ENCODE measurements around the gene CBLN3. TPM values are rescaled to one million over a fixed set of nuclear protein-coding genes. Genes with fewer than 3 reads are reported as not detected.
"Not testable (repeated sequence)": the region's sequence is repeated elsewhere in the genome, so short reads cannot be mapped to it uniquely, and the experiment has no call there.

Gene CBLN3
- 5.2 to 6.1 TPM (median 5.5 TPM) in 3 replicates for total RNA-seq
- long read RNA-seq, partial matches to known transcripts, result 0 of 4 reads
- long read RNA-seq, other reads (novel, unspliced or antisense), result 1 of 4 reads

GRCh38 chr14:24429395-24430142 lies at the start of gene CBLN3, which contains the start of gene KHNYN:
Gene CBLN3, minus strand, starts transcription at chr14:24429668. Its CDS starts 614 bp downstream, at chr14:24429054.
Gene KHNYN, plus strand, starts transcription at chr14:24429954. Its CDS starts 777 bp downstream, at chr14:24430731.
- peaks cover 3% of the 10 kb centered on the region for H3K9me3 Mint-ChIP-seq (ENCODE audit: low read depth)
- H3K4me1 Mint-ChIP-seq (ENCODE audit: low read depth), result peaks cover 54% of the 10 kb centered on the region
- no peaks in the 10 kb centered on the region for H3K27me3 Mint-ChIP-seq (ENCODE audit: low read depth)
- peak within 1 kb of the TSS; percentile 88 for H3K4me3 Mint-ChIP-seq (ENCODE audit: unreplicated experiment)
- no peak for TF ChIP-seq CTCF (IDR thresholded peaks at IDR 0.05)
- peak within 1 kb of the TSS; percentile 98 for H3K27ac Mint-ChIP-seq (ENCODE audit: unreplicated experiment)
- H3K36me3 Mint-ChIP-seq (ENCODE audit: low read depth), result peaks cover 17% of the 10 kb centered on the region
- DNase-seq (ENCODE audit: low spot score), result peak; percentile 97

- no peaks in the 10 kb centered on the region for H3K27me3 Mint-ChIP-seq (ENCODE audit: low read depth)
- H3K4me3 Mint-ChIP-seq (ENCODE audit: unreplicated experiment), result no peak overlapping the region
- H3K9me3 Mint-ChIP-seq (ENCODE audit: low read depth), result peaks cover under 1% of the 10 kb centered on the region
- no peak overlapping the region for H3K27ac Mint-ChIP-seq (ENCODE audit: unreplicated experiment)
- no peak for DNase-seq (ENCODE audit: low spot score)
- TF ChIP-seq CTCF (IDR thresholded peaks at IDR 0.05), result no peak
- H3K4me1 Mint-ChIP-seq (ENCODE audit: low read depth), result no peaks in the 10 kb centered on the region
- peaks cover 14% of the 10 kb centered on the region for H3K36me3 Mint-ChIP-seq (ENCODE audit: low read depth)
Measured at GRCh38 chr14:24475261-24475660, 45.8 kb upstream of the CBLN3 start.

GRCh38 chr14:24473211-24473610 lies 43.7 kb upstream of the CBLN3 start:
- peaks cover 4% of the 10 kb centered on the region for H3K9me3 Mint-ChIP-seq (ENCODE audit: low read depth)
- no peaks in the 10 kb centered on the region for H3K27me3 Mint-ChIP-seq (ENCODE audit: low read depth)
- no peak overlapping the region for H3K4me3 Mint-ChIP-seq (ENCODE audit: unreplicated experiment)
- H3K36me3 Mint-ChIP-seq (ENCODE audit: low read depth), result peaks cover 12% of the 10 kb centered on the region
- DNase-seq (ENCODE audit: low spot score), result no peak
- no peaks in the 10 kb centered on the region for H3K4me1 Mint-ChIP-seq (ENCODE audit: low read depth)
- TF ChIP-seq CTCF (IDR thresholded peaks at IDR 0.05), result no peak
- H3K27ac Mint-ChIP-seq (ENCODE audit: unreplicated experiment), result no peak overlapping the region

- H3K4me3 Mint-ChIP-seq (ENCODE audit: unreplicated experiment); H3K27me3 Mint-ChIP-seq (ENCODE audit: low read depth); H3K36me3 Mint-ChIP-seq (ENCODE audit: low read depth); DNase-seq (ENCODE audit: low spot score); H3K4me1 Mint-ChIP-seq (ENCODE audit: low read depth); H3K27ac Mint-ChIP-seq (ENCODE audit: unreplicated experiment); H3K9me3 Mint-ChIP-seq (ENCODE audit: low read depth): not testable (repeated sequence)
Measured at GRCh38 chr14:24470450-24470849, 41.0 kb upstream of the CBLN3 start.

GRCh38 chr14:24465805-24466204 lies 36.3 kb upstream of the CBLN3 start:
- H3K4me3 Mint-ChIP-seq (ENCODE audit: unreplicated experiment), result no peak overlapping the region
- H3K27ac Mint-ChIP-seq (ENCODE audit: unreplicated experiment), result no peak overlapping the region
- H3K4me1 Mint-ChIP-seq (ENCODE audit: low read depth), result no peaks in the 10 kb centered on the region
- no peaks in the 10 kb centered on the region for H3K27me3 Mint-ChIP-seq (ENCODE audit: low read depth)
- TF ChIP-seq CTCF (IDR thresholded peaks at IDR 0.05), result no peak
- peaks cover 9% of the 10 kb centered on the region for H3K9me3 Mint-ChIP-seq (ENCODE audit: low read depth)
- H3K36me3 Mint-ChIP-seq (ENCODE audit: low read depth), result peaks cover under 1% of the 10 kb centered on the region
- DNase-seq (ENCODE audit: low spot score), result no peak
